Stimulated activated CD4-positive, alpha-beta T cell treated with anti-CD3 and anti-CD28 coated beads, Interleukin-12 subunit alpha, Interleukin-12 subunit beta, amount 100 ng/mL, for 48 hours (primary cell): ENCODE results near the gene ARHGAP33.
"Not testable (repeated sequence)": the region's sequence is repeated elsewhere in the genome, so short reads cannot be mapped to it uniquely, and the experiment has no call there.

Experiments
- DNase-seq, 3 donors: peaks; one replicate each; pipeline ENCODE4 v3.0.0-alpha.2; 2020; ENCODE audit warnings: low read depth in 2 of 3, low spot score in 1 of 3

ARHGAP33 gene

DNA sequence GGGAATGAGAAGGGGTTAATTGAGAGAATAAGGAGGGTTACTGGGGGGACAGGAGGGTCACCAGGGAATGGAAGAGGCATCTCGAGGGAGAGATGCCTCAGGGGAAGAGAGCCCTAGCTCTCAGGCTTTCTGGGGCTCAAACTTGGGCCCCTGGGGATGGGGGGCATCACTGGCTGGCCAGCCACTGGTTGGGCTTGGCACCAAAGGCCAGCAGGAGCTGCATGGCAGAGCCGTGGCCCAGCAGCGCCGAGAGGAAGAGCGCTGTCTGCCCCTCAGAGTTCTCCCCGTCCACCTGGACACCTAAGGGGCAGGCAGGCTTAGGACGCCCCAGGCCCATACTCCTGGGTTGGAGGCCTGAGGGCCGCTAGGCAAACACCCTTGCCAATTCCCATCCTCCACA, 17.5 kb downstream of the ARHGAP33 start:
- no peak for DNase-seq

DNA sequence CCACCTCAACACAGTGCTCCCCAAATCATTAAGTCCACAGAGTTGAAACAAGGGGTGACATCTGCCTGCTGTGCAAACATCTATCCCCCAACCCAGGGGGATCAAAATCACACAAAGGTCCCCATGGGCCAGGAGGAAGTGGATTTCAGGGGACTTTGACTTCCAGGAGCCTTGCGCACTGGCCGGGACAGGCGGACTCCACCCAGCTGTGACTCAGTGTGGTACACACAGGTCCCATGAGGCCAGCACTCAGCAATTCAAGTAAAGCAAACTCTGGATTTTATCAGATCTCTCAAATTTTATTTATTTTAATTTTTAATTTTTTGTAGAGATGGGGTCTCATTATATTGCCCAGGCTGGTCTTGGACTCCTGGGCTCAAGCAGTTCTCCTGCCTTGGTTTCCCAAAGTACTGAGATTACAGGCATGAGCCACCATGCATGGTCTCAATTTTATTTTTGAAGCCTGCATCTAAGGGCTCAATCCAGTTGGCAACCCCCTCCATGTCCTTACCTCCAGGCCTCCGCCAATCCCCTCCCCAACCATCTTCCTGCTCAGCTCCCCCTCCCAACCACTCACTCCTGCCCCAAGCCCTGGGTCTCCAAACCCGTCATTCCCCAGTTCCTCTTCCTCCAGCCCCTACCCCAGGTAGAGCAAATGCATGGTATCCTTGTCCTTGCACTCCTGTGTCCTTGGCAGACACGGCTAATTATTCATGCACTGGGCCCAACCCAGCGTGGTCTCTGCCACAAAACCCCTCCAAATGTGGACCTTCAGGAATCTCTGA, 18.2 kb downstream of the ARHGAP33 start:
- DNase-seq: no peak

DNA sequence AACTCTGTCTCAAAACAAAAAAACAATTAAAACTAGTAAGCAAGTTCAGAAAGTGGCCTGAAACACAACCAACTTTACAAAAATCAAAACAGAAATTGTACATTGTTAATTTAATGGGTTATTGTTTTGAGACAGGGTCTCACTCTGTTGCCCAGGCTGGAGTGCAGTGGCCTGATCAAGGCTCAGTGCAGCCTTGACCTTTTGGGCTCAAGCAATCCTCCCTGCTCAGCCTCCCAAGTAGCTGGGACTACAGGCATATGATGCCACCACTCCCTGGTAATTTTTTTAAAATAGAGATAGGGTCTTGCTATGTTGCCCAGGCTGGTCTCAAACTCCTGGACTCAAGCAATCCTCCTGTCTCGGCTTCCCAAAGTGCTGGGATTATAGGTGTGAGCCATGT, 20.2 kb downstream of the ARHGAP33 start:
- DNase-seq: not testable (repeated sequence)

DNA sequence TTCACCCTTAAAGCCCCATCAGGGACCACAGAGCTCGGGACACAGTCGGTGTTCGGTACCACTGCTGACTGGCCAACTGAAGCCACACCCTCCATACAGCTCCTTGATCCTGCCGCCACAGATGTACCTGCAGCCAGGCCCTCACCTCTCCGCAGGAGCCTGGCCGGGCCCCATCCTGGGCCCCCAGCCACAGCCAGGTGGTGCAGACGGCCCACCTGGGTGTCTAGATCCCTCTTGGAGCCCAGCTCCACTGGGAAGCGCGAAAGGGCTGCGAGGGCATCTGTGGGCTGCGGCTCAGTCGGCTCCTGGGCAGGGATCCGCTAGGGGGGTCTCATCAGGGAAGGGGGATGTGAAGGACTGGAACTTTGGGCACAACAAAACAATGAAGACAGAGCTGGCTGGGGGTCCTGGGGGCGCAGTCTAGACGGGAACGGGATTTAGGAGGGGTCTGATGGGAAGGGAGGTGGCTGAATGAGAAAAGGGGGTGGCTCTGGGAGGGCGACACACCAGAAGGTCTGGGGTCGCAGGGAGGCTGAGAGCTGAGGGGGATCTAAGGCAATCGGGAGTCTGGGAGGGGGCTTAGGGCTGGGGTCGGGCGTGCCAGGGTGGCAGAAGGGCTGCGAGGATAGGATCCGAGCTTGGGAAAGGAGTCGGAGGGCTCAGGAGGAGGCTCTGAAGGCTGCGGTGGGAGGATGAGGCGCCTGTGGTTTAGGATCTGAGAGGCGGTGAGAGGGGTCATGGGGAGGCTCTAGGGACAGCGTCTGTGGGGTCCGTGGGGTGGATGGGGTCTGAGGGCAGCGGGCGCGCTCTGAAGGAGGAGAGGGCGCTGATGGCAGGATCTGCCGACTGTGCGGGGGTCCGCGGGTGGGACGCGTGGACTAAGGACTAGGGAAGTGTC, 21.5 kb downstream of the ARHGAP33 start:
- no peak for DNase-seq

DNA sequence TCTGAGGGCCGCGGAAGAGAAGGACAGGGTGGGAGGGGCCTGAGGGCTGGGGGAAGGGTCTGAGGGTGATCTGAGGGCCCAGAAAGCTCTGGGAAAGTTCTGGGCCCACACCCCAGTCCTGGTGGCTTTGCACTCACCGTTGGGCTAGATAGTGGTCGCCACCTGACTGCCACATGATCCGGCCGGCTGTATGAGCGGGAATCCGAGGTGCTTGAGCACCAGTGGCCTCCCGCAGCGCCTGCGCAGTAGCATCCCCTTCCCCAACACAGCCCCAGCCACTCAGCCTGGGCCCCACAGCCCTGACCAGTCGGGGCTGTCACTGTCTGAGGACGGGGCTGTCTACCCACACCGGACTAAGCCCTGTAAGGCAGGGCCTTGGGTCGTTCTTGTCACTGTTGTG, 22.3 kb downstream of the ARHGAP33 start:
- DNase-seq: no peak

DNA sequence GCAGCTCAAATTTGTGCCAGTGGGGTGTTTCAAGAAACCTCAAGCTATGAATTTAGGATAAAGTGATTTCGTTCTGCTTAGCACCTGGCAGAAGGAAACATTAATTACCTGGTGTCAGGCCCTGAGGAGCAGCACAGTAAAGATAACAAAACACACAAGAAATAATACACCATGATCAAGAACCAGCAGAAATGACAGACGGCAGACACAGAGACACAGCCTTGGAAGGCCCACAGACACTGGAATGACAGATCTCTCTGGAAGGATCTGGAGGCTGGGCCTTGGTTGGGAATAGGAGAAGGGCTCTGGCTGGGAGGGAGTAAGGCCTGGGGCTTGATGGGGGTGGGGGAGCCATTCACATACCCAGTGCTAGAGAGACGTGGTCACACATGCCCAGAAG, 26.5 kb downstream of the ARHGAP33 start:
- no peak for DNase-seq

DNA sequence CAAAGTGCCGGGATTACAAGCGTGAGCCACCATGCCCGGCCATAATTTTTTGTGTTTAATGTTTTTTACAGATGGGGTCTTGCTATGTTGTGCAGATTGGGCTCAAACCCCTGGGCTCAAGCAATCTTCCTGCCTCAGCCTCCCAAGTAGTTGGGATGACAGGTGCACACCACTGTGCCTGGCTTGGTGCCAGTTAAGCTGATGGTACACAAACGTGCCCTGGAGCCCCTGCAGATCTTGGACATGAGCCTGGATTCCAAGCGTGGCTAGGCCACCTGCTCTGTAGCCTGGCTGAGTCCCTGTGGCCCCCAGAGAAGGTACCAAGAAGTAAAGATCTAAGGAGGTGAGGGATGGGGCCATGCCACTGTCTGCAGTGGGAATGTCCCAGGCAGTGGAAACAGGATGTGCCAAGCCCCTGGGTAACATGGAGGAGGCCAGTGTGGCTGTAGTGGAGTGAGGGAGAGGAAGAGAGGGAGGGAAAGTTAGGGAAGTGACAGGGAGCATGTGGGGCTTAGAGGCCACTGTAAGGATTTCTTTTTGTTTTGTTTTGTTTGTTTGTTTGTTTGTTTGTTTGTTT, 30.2 kb downstream of the ARHGAP33 start:
- no peak for DNase-seq

DNA sequence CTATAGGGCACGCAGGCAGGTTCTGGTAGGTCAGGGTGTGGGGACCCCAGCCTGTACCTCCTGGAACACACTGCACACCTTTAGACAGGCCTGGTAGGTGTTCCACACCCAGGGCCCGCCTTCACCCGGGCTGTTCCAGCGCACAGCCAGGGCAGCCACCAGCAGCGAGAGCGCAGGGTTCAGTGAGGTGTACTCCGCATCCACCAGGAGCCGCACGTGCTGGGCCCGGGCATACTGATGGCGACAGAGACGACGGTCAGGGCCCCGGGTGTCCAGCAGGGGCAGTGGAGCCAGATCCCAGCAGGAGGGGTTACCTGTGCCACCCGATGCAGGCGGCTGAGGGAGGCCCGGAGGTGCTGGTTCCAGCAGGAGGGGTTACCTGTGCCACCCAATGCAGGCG, 31.2 kb downstream of the ARHGAP33 start:
- DNase-seq: no peak

DNA sequence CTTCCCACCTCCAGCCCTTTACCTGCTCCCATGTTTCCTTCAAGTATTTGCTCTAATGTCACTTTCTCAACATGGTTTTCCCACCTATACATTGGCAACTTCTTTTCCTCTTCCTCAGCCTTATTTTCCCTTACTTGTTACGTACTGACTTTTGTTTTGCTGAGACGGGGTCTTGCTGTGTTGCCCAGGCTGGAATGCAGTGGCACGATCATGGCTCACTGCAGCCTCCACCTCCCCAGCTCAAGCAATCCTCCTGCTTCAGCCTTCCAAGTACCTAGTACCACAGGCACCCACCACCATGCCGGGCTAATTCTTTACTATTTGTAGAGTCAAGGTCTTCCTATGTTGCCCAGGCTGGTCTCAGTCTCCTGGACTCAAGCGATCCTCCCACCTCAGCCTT, 32.3 kb downstream of the ARHGAP33 start:
- no peak for DNase-seq

DNA sequence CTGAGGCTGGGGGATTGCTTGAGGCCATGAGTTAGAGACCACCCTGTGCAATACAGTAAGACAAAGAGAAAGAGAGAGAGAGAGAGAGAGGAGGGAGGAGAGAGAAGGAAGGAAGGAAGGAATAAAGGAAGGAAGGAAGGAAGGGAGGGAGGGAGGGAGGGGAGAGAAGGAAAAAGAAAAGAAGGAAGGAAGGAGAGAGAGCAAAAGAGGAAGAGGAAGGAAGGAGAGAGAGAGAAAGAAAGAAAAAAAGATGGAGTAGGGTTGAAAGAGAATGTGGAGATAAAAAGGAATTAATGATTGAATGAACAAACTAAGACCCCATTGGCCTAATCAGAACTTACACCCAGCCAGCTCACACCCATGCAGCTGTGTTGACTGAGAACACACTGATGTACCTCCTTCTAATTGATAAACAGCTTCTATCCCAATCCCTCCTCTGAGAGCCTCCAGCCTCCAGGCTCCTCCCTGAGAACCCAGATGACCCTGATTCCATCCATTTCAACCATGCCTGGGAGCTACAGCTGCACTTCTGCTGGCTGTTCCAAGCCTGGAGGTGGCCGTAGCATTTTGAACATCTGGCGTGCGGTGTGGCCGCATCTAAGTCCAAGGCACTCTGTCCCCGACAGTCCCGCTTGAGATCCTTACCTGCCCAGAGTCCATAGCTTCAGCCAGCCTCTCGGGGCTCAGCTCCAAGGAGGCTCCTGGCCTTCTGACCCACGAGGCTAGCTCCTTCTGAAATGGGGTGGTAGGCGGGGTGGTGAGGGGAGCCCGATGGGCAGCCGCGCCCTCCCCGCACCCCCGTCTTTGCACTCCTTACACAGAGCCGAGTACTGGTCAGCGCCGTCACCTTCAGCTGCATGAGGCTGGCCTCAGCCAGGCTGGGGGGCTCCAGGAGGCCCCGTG, 36.2 kb downstream of the ARHGAP33 start:
- DNase-seq: no peak

DNA sequence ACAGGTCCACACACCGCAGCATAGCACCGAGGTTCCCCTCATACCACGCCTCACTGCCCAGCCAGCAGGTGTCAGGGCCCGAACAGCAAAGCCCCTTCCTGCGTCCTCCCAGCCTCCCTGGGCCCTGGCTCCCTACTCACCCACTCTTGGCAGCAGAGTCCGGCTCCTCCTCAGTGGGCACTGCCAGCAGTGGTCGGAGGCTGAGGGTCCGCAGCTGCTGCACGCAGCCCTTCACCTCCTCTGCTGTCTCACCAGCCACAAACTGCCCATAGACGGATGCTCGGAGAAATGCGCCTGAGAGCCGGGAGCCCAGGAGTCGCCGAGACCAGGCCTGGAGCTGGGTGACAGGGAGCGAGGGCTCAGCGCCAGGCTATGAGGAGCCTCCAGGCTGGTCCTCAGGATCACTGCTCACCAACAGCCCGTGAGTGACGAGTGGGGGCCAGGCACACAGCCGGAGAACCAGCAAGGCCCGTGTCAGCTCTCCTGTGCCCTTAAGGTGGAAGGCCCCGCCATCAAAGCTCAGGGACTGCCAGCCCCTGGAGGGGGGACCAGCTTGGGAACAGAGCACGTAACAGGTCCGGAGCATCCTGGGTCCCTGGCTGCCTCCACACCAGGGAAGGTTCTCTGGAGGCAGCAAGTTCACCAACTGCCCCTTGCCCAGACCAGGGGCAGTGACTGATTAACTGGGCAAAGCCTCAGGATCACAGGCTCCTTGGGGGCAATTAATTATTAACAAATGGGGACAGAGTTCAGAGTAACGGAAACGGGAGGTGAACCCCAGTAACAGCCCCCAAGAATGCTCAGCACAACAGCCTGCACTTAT, 37.1 kb downstream of the ARHGAP33 start, which contains the start of gene PRODH2:
PRODH2 (minus strand) TSS at position 626 of the 823 bp plus-strand sequence; CDS start at position 586, 40 bp downstream.
- DNase-seq: no peak

DNA sequence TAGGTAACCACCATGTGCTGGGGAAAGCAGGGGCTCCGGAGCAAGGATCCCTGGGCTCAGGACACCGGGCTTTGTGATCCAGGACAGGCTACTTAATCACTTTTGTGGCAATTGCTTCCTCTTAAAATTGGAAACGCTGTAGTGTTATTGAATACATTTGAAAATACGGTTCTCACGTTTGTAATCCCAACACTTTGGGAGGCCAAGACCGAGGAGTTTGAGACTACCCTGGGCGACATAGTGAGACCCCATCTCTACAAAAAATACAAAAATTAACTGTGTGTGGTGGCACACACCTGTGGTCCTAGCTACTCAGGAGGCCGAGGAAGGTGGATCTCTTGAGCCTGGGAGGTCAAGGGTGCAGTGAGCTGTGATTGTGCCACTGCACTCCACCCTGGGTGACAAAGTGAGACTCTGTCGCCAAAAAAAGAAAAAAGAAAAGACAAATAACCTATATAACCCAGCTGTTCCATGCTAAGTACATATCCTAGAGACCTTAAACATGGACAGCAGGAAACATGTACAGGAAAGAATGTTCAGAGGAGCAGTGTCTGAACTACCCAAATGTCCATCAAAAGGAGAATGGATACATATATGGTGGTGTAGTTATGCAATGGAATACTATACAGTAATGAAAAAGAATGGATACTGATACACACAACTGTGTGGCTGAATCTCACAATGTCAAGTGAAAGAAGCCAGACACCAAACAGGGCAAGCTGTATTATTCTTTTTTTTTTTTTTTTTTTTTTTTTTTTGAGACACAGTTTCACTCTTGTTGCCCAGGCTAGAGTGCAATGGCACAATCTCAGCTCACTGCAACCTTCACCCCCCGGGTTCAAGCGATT, 37.9 kb downstream of the ARHGAP33 start:
- DNase-seq: no peak

DNA sequence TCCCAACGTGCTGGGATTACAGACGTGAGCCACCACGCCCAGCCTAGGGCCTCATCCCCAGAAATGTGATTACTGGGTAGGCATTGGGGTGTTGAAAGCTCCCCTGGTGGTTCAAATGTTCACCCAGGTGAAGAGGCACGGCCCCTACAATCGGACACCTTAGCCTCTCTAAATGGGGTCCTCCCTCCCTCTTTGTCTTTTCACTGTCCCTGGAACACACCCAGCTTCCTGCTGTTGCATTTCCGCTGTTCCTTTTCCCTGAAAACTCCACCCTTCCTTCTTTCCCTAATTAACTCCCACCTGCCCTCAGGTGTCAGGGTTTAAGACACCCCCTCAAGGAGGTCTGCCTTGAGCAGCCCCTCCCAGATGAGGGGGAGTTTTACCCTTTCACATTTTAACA, 40.9 kb downstream of the ARHGAP33 start:
- DNase-seq: no peak

DNA sequence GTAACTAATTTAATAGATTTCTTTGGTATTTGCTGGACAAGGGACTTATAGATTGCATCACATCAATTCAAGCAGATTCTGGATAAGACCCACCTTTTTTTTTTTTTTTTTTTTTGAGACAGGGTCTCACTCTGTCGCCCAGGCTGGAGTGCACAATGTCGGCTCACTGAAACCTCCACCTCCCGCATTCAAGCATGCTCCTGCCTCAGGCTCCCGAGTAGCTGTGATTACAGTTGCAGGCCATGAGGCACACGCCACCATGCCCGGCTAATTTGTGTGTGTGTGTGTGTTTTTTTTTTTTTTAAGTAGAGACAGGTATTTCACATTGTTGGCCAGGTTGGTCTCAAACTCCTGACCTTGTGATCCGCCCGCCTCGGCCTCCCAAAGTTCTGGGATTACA, 41.5 kb downstream of the ARHGAP33 start:
- DNase-seq: no peak

DNA sequence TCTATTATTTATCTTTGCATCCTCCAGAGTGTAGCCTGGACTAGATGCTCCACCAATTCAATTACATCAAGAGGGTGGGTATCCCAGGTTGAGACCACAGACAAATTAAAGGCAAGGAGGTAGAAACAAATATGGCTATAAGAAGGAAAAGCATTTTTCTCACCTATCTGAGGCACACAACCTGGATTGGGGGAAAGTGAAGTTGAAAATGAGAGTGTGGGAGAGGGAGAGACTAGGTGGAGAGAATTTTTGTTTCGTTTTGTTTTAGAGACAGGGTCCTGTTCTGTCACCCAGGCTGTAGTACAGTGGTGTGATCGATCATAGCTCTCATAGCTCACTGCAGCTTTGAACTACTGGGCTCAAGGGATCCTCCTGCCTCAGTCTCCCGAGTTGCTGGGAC, 43.1 kb downstream of the ARHGAP33 start:
- no peak for DNase-seq

DNA sequence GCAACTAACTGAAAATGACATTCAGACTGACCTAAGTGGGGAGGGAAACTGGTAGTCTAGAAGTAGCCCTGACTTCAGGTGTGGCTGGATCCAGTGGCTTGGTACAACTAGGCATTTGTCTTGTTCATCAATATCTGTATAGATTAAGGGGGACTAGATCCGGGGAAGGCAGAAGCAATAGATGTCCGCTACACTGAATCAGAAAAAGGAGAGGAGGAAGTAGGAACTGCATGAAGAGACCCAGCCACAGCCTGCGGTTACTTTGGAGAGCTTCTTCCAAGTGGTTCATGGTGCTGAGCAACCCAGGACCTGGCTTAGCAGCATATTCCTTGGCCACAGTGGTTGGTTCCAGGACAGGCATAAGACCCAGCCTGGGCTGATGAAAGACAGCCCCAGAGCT, 47.2 kb downstream of the ARHGAP33 start:
- no peak for DNase-seq

DNA sequence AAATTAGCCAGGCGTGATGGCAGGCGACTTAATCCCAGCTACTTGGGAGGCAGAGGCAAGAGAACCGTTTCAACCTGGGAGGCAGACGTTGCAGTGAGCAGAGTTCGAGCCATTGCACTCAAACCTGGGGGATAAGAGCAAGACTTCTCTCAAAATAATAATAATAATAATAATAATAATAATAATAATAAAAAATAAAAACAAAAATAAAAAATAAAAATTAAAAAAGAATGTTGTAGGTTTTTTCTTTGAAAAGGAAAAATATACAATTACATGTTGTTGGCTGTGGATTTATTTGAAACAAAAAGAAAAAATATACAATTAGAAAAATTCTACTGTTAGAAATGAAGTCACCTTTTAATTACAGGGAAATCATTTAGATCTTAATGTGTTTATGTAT, 48.8 kb downstream of the ARHGAP33 start:
- no peak for DNase-seq

DNA sequence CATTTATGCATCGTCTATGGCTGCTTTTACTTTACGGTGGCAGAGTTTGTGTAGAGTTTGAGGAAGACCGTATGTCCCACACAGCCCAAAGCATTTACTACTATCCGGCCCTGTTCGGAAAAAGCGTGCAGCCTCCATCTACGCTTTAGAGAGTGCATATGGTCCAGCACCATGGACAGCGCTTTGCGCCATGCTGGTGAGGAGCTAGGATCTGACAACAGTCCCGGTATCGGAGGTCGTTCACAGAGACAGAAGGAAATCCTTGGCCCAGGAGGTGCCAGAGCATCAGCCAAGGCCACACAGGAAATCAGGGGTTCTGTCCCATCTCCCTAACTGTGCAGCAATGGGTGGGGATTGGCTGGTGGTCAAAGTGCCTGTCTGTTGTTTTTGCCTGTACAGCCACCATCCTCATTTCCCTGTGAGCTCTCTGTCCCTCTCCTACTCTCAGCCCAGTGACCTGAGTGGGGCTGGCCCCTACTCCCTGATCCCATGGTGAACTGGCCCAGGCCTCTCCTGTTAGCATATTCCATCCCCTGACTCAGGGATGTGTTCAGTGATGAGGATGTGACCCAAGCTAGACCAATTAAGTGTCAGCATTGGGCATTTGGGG, 53.4 kb downstream of the ARHGAP33 start:
- peak in 2 of 3 donors; percentile 38 to 42 for DNase-seq

DNA sequence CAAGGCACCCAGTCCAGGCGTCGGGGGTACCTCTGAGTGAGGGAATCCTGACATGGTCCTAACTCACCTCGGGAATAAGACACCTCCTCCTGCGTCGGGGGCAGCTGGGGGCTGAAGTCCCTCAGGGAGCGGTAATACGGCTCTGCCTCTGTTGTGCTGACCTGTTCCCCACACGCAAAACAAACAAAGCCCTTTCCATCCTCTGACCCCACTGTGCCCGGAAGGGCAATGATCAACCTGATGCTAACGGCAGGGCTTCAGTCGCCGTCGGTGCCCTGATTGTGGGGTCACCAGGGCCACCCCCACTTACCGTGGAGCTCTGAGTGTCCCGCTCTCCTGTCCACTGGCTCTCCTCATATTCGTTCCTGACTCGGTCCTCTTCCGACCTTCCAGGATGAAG, 55.6 kb downstream of the ARHGAP33 start:
- no peak for DNase-seq
